Panc1 (cell line): ENCODE data around the gene PPP1R9B. TPM values are rescaled to one million over a fixed set of nuclear protein-coding genes. Genes with fewer than 3 reads are reported as not detected.

ENCODE experiments used
- ATAC-seq: fragments of 200-7000 bp; cut with Tn5 transposase; 2 replicates; pipeline ENCODE4 v1.9.1; 2020; ENCODE audit warnings: mild to moderate bottlenecking, moderate library complexity
- BruUV-seq: library from RNA; stranded (reverse); fragments of 400-500 nt; replicated peaks from 2 replicates; lab custom pipeline; 2021; lab: Mats Ljungman, UMichigan
- CTCF ChIA-PET: fragments of 300-600 bp; sonication (Branson Sonifier 250); formaldehyde crosslinking; loops from one replicate; lab custom pipeline; 2022; ENCODE audit warnings: antibody characterized with exemption; lab: Charles Lee
- POLR2A ChIA-PET: fragments of 300-600 bp; sonication (Branson Sonifier 250); formaldehyde crosslinking; loops from one replicate; lab custom pipeline; 2022; ENCODE audit warnings: antibody characterized with exemption; lab: Charles Lee
- DNase-seq: peaks from one replicate; pipeline ENCODE4 v3.0.0-alpha.2; 2010; ENCODE audit warnings: low read depth, low spot score
- H3K27ac ChIP-seq: 2 replicates; pipeline ENCODE4 v1.5.1; 2011; ENCODE audit warnings: mild to moderate bottlenecking, low read length, inconsistent platforms
- H3K27me3 ChIP-seq: fragments of 200-500 bp; sonication (Bioruptor generic); 2 replicates; pipeline ENCODE4 v1.6.0; 2014; ENCODE audit warnings: low read length, inconsistent platforms; ENCODE audit not compliant: control insufficient read depth, insufficient read depth
- H3K36me3 ChIP-seq: fragments of 200-500 bp; sonication (Bioruptor generic); 2 replicates; pipeline ENCODE4 v1.5.1; 2014; ENCODE audit warnings: inconsistent platforms, mild to moderate bottlenecking, low read length, moderate library complexity; ENCODE audit not compliant: control insufficient read depth, insufficient read depth
- H3K4me1 ChIP-seq: 2 replicates; pipeline ENCODE4 v1.5.1; 2011; ENCODE audit warnings: inconsistent platforms, mild to moderate bottlenecking, low read length, moderate library complexity; ENCODE audit not compliant: control insufficient read depth, insufficient read depth
- H3K4me3 ChIP-seq, 2 experiments: 2 replicates each; pipeline ENCODE4 v1.5.1; 2011 to 2012; ENCODE audit warnings: low read depth in 2 of 2, low read length in 2 of 2, mild to moderate bottlenecking in 2 of 2, inconsistent platforms in 1 of 2, moderate library complexity in 1 of 2
- H3K9me3 ChIP-seq: fragments of 200-500 bp; sonication (Bioruptor generic); 2 replicates; pipeline ENCODE4 v1.5.1; 2014; ENCODE audit warnings: low read depth, mild to moderate bottlenecking, inconsistent platforms, low read length, moderate library complexity; ENCODE audit not compliant: control insufficient read depth, insufficient read depth
- POLR2AphosphoS5 ChIP-seq: IDR thresholded peaks from 2 replicates; pipeline ENCODE4 v1.6.1; 2012; ENCODE audit warnings: mild to moderate bottlenecking, low read depth, low read length, moderate library complexity
- SIN3A ChIP-seq: IDR thresholded peaks from 2 replicates; pipeline ENCODE4 v1.6.1; 2012; ENCODE audit warnings: low read depth, mild to moderate bottlenecking, low read length, moderate library complexity, borderline replicate concordance; ENCODE audit not compliant: insufficient read depth
- TCF7L2 ChIP-seq: IDR thresholded peaks from 2 replicates; pipeline ENCODE4 v1.6.1; 2011; ENCODE audit warnings: mild to moderate bottlenecking, low read depth, low read length, inconsistent platforms
- in situ Hi-C: cut with HindIII; loops from 2 replicates; pipeline ENCODE4 v1.10.0; 2016; ENCODE audit warnings: low sequenced_read_pairs, low pct_unique_long_range_greater_than_20kb
- intact Hi-C: fragments of 100-400 bp; cut with micrococcal nuclease; formaldehyde crosslinking; loops from one replicate; pipeline ENCODE4 v1.10.0; 2022; ENCODE audit not compliant: unreplicated experiment
- total RNA-seq: library from RNA; stranded (reverse); gene quantifications from one replicate; pipeline ENCODE4 v1.2.1, GENCODE V29; 2021; ENCODE audit not compliant: unreplicated experiment
- TF ChIP-seq, protein P1 (sequence below): fragments of 450-650 bp; IDR thresholded peaks from 2 replicates; pipeline ENCODE4 v1.5.1; 2017; ENCODE audit warnings: mild to moderate bottlenecking
- TF ChIP-seq, protein P2 (sequence below), 2 experiments: IDR thresholded peaks; 2 replicates each; pipeline ENCODE4 v1.6.1; 2011 to 2012; ENCODE audit warnings: low read depth in 2 of 2, control low read depth in 1 of 2, low read length in 1 of 2, mild to moderate bottlenecking in 1 of 2, moderate library complexity in 1 of 2; ENCODE audit not compliant: insufficient read depth in 1 of 2

Gene PPP1R9B
- total RNA-seq, 1 experiment from 2014 or later = 114 TPM

DNA sequence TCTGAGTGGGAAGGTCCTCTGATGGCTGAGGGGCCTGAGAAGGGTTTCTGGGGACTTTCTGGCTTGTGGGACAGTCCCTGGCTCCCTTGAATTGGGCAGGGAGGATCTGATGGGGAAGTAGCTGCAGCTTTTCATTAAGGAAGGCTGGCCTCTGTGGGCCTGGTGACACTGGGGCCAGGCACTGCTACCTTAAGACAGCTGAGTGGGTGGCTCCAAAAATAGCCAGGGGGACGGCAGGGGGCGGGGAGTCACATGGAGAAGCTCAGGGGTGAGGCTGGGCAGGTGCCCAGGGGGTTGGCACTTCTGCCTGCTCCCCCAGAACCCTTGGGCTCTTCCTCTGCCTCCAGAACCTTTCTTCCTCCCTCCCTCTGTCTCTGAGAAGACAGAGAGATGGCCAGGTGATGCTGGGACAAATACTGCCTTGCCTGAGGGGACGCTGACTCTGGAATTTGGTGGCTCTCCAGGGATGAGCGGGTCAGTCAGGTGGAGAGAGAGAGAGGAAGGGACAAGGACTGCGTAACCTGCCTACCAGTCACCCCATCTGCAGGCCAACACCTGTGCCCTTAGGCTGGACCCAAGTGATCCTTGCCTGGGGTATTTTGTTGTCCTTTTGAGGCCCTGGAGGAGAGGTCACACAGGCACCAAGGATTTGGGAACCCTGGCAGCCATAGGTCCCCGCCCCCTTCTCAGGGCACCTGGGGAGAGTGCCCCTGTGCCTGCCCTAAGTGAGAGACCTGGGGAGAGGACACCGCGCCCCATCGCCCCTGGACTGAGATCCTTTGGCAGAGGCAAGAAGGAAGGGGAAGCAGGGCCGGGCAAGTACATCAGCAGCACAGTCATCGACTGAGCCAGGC, 13.6 kb upstream of the PPP1R9B start:
- POLR2A ChIA-PET = interaction anchor here (0.9 kb wide), 1 partner anchor 31 kb away, joined by 3 read pairs; no protein-coding TSS in a partner anchor
- Histone ChIP-seq H3K27ac (no peak overlapping the region), H3K4me1 (peaks cover 3% of the 10 kb centered on the region; the same call in 1 of the 2 replicates), H3K36me3 (no peaks in the 10 kb centered on the region), H3K9me3 (no peaks in the 10 kb centered on the region), H3K27me3 (no peaks in the 10 kb centered on the region), H3K4me3 (no peak overlapping the region)
- intact Hi-C loops (no loop called here), in situ Hi-C loops (no loop called here)
- TF ChIP-seq SIN3A = no peak
- TF ChIP-seq, protein P1, sequence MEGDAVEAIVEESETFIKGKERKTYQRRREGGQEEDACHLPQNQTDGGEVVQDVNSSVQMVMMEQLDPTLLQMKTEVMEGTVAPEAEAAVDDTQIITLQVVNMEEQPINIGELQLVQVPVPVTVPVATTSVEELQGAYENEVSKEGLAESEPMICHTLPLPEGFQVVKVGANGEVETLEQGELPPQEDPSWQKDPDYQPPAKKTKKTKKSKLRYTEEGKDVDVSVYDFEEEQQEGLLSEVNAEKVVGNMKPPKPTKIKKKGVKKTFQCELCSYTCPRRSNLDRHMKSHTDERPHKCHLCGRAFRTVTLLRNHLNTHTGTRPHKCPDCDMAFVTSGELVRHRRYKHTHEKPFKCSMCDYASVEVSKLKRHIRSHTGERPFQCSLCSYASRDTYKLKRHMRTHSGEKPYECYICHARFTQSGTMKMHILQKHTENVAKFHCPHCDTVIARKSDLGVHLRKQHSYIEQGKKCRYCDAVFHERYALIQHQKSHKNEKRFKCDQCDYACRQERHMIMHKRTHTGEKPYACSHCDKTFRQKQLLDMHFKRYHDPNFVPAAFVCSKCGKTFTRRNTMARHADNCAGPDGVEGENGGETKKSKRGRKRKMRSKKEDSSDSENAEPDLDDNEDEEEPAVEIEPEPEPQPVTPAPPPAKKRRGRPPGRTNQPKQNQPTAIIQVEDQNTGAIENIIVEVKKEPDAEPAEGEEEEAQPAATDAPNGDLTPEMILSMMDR = no peak
- TF ChIP-seq TCF7L2 = no peak
- TF ChIP-seq, protein P2, sequence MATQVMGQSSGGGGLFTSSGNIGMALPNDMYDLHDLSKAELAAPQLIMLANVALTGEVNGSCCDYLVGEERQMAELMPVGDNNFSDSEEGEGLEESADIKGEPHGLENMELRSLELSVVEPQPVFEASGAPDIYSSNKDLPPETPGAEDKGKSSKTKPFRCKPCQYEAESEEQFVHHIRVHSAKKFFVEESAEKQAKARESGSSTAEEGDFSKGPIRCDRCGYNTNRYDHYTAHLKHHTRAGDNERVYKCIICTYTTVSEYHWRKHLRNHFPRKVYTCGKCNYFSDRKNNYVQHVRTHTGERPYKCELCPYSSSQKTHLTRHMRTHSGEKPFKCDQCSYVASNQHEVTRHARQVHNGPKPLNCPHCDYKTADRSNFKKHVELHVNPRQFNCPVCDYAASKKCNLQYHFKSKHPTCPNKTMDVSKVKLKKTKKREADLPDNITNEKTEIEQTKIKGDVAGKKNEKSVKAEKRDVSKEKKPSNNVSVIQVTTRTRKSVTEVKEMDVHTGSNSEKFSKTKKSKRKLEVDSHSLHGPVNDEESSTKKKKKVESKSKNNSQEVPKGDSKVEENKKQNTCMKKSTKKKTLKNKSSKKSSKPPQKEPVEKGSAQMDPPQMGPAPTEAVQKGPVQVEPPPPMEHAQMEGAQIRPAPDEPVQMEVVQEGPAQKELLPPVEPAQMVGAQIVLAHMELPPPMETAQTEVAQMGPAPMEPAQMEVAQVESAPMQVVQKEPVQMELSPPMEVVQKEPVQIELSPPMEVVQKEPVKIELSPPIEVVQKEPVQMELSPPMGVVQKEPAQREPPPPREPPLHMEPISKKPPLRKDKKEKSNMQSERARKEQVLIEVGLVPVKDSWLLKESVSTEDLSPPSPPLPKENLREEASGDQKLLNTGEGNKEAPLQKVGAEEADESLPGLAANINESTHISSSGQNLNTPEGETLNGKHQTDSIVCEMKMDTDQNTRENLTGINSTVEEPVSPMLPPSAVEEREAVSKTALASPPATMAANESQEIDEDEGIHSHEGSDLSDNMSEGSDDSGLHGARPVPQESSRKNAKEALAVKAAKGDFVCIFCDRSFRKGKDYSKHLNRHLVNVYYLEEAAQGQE (IDR thresholded peaks at IDR 0.05; ENCODE audit: insufficient read depth in 1 of 2, low read depth in 2 of 2, low read length in 1 of 2) = no peak
- no peak for TF ChIP-seq POLR2AphosphoS5
- BruUV-seq = no TSS peak
- CTCF ChIA-PET = interaction anchor here (1.2 kb wide), 1 partner anchor 156 kb away, joined by 3 read pairs; no protein-coding TSS in a partner anchor
- DNase-seq = no peak
- no peak for ATAC-seq

DNA sequence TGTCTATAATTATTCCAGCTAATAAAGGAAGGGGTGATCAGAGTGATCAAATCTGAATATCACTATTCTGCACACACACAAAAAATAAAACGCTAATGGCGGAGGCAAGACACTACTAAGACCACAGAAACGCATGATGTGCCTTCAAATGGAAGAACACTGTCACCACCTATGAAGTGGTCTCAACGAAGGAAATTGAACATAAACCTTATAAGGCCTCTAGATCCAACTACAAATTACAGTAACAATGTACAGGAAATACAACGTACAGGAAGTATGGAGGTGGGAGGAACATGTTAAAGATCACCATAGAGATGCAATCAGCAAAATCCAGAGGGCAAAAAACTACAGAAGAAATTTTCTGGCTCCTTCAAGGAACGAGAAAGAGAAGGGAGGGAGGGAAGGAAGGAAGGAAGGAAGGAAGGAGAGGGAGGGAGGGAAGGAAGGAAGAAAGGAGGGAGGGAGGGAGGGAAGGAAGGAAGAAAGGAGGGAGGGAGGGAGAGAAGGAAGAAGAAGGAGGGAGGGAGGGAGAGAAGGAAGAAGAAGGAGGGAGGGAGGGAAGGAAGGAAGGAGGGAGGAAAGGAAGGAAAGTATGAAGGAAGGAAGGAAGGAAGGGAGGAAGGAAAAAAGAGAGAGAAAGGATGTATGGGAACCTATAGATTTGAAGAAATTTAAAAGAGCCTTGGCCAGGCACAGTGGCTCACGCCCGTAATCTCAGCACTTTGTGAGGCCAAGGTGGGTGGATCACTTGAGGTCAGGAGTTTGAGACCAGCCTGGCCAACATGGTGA, 12.2 kb upstream of the PPP1R9B start:
- intact Hi-C loops (no loop called here), in situ Hi-C loops (no loop called here)
- H3K27me3 ChIP-seq = no peaks in the 10 kb centered on the region
- no peak overlapping the region for H3K27ac ChIP-seq
- H3K36me3 ChIP-seq = no peaks in the 10 kb centered on the region
- ATAC-seq = no peak
- ChIA-PET CTCF (interaction anchor here (0.6 to 1.8 kb wide), 5 partner anchors 15 to 69 kb away, joined by 3 to 7 read pairs (median 4); no protein-coding TSS in a partner anchor), POLR2A (no interaction called here)
- no peak overlapping the region for H3K4me3 ChIP-seq
- TF ChIP-seq, protein P1 = no peak
- TF ChIP-seq SIN3A = no peak
- TF ChIP-seq POLR2AphosphoS5 = no peak
- TF ChIP-seq TCF7L2 = no peak
- TF ChIP-seq, protein P2 (IDR thresholded peaks at IDR 0.05; ENCODE audit: insufficient read depth in 1 of 2, low read depth in 2 of 2, low read length in 1 of 2) = no peak
- DNase-seq = no peak
- BruUV-seq = no TSS peak
- H3K9me3 ChIP-seq = no peaks in the 10 kb centered on the region
- peaks cover 3% of the 10 kb centered on the region; the same call in 1 of the 2 replicates for H3K4me1 ChIP-seq
